K562 (cell line): ENCODE data around the gene MRPL2. TPM values are rescaled to one million over a fixed set of nuclear protein-coding genes. Genes with fewer than 3 reads are reported as not detected.

Source experiments
- MBD2 ChIP-seq: sonication (generic); IDR thresholded peaks from 2 replicates; pipeline ENCODE4 v1.6.1; 2016; ENCODE audit warnings: low read depth, borderline replicate concordance
- MYNN ChIP-seq, 2 experiments: sonication (generic); formaldehyde crosslinking in 1 of 2; IDR thresholded peaks; 2 replicates each; pipeline versions ENCODE4 v1.5.0 to v1.6.1; 2016 to 2020; ENCODE audit warnings: antibody characterized with exemption in 1 of 2, missing genetic modification reagents in 1 of 2
- PHB ChIP-seq: fragments of 250-450 bp; sonication (Bioruptor Pico); IDR thresholded peaks from 2 replicates; pipeline ENCODE4 v1.5.0; 2021
- PHTF2 ChIP-seq: fragments of 250-450 bp; sonication (Bioruptor Pico); IDR thresholded peaks from 2 replicates; pipeline ENCODE4 v1.5.0; 2021; ENCODE audit warnings: mild to moderate bottlenecking
- POLR2H ChIP-seq: IDR thresholded peaks from 2 replicates; pipeline ENCODE4 v1.6.1; 2016; ENCODE audit warnings: missing genetic modification characterization, low read depth, mild to moderate bottlenecking, control low read depth, missing compliant biosample characterization, moderate library complexity
- SMARCC2 ChIP-seq: fragments of 450-650 bp; IDR thresholded peaks from 2 replicates; pipeline ENCODE4 v1.6.1; 2017; ENCODE audit warnings: antibody characterized with exemption, moderate library complexity, mild to moderate bottlenecking, low read depth
- ZNF124 ChIP-seq: sonication (generic); formaldehyde crosslinking; IDR thresholded peaks from 2 replicates; pipeline ENCODE4 v1.8.1; 2022; ENCODE audit warnings: missing genetic modification reagents
- ZNF140 ChIP-seq: fragments of 250-450 bp; sonication (Bioruptor Pico); IDR thresholded peaks from 2 replicates; pipeline ENCODE4 v1.8.0; 2021; ENCODE audit warnings: moderate library complexity, mild to moderate bottlenecking, inconsistent platforms
- polyA plus RNA-seq, 8 experiments: library from polyadenylated mRNA; depleted of rRNA in 4 of 8; stranded (reverse) in 5 of 8; unstranded in 3 of 8; fragments of >200 nt; fragmentation: Nextera tagmentation in 2 of 8; fragmentation: Illumina TruSeq in 1 of 8; extraction: Ambion mirVana in 2 of 8; extraction: Trizol in 1 of 8; gene quantifications; 2 replicates each; pipeline versions ENCODE4 v1.2.1 to v1.2.3, GENCODE V29; 2011 to 2014; ENCODE audit warnings: inconsistent platforms in 1 of 8, missing spikeins in 1 of 8
- total RNA-seq, 7 experiments: library from RNA; depleted of rRNA in 6 of 7; stranded (reverse); fragments of >200 nt in 6 of 7; fragmentation: Illumina TruSeq in 2 of 7; extraction: Trizol in 2 of 7; gene quantifications; 2 replicates each; pipeline versions ENCODE4 v1.2.1 to v1.2.3, GENCODE V29; 2011 to 2021; ENCODE audit warnings: low replicate concordance in 1 of 7
- TF ChIP-seq, protein P1 (sequence below): fragments of 450-650 bp; formaldehyde crosslinking; IDR thresholded peaks from 2 replicates; pipeline ENCODE4 v1.4.0; 2020; ENCODE audit warnings: mild to moderate bottlenecking
- TF ChIP-seq, protein P2 (sequence below): sonication (generic); formaldehyde crosslinking; IDR thresholded peaks from 2 replicates; pipeline ENCODE4 v1.9.0; 2022; ENCODE audit warnings: mild to moderate bottlenecking, missing genetic modification reagents
- TF ChIP-seq, protein P3 (sequence below): fragments of 250-450 bp; sonication (Bioruptor Pico); IDR thresholded peaks from 2 replicates; pipeline ENCODE4 v1.8.0; 2022; ENCODE audit warnings: inconsistent platforms, mild to moderate bottlenecking, moderate library complexity, borderline replicate concordance
- TF ChIP-seq, protein P4 (sequence below): fragments of 450-650 bp; formaldehyde crosslinking; IDR thresholded peaks from 2 replicates; pipeline ENCODE4 v1.4.0; 2020; ENCODE audit warnings: mild to moderate bottlenecking, mixed read lengths

The MRPL2 gene
- total and polyA plus RNA-seq, 9 of the 15 experiments (the other 6 are each of a cell fraction or from before 2014, with no cell fraction given) = 63.1 to 262 (median 121) TPM

DNA sequence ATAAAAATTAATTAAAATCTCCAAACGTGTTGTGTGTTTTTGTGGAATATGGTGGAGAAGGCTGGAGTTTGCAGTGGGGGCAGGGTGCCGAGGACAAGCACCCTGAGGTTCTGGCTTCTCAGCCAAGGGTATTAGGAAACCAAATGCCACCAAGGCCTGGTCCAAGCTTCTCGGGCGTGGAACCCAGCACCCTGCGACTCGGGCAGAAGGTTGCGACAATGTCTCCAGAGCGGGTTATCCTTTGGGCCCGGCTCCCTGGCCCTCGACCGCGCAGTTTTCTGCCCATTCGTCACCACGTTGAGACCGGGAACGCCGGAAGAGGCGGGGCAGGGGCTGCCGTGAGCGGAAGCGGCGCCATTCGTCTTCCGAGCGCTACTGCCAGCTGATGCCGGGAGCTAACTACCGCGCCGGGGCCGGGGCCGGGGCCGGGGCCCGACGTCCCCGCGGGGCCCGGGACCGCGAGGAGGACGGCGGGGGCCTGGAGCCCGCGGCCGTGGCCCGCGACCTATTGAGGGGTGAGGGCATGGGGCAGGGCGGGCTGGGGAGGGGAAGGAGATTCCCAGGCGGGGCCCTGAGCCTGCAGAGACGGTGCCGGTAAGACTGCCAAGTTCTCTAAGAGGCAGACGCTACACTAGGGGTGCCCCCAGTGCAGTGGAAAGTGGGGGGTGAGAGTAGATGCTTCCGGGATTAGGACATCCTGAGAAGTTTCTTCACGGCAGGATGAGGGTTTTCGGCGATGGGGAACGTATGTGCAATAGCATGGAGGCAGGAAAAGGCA is 37.8 kb downstream of the MRPL2 start, which contains the start of gene RRP36 (continued):
- TF ChIP-seq, protein P1, sequence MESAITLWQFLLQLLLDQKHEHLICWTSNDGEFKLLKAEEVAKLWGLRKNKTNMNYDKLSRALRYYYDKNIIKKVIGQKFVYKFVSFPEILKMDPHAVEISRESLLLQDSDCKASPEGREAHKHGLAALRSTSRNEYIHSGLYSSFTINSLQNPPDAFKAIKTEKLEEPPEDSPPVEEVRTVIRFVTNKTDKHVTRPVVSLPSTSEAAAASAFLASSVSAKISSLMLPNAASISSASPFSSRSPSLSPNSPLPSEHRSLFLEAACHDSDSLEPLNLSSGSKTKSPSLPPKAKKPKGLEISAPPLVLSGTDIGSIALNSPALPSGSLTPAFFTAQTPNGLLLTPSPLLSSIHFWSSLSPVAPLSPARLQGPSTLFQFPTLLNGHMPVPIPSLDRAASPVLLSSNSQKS (CRISPR knock-in tag) = 0 out of 2 replicates have a peak, but pooled peaks have one; percentile 15
- TF ChIP-seq MBD2 = peak; percentile 61
- no peak for TF ChIP-seq PHTF2 (CRISPR knock-in tag)
- no peak for TF ChIP-seq ZNF140
- peak; percentile 79 for TF ChIP-seq MYNN (IDR thresholded peaks at IDR 0.05)
- no peak for TF ChIP-seq MYNN (CRISPR knock-in tag; IDR thresholded peaks at IDR 0.05)
- TF ChIP-seq, protein P2, sequence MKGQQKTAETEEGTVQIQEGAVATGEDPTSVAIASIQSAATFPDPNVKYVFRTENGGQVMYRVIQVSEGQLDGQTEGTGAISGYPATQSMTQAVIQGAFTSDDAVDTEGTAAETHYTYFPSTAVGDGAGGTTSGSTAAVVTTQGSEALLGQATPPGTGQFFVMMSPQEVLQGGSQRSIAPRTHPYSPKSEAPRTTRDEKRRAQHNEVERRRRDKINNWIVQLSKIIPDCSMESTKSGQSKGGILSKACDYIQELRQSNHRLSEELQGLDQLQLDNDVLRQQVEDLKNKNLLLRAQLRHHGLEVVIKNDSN = no peak
- TF ChIP-seq, protein P3, sequence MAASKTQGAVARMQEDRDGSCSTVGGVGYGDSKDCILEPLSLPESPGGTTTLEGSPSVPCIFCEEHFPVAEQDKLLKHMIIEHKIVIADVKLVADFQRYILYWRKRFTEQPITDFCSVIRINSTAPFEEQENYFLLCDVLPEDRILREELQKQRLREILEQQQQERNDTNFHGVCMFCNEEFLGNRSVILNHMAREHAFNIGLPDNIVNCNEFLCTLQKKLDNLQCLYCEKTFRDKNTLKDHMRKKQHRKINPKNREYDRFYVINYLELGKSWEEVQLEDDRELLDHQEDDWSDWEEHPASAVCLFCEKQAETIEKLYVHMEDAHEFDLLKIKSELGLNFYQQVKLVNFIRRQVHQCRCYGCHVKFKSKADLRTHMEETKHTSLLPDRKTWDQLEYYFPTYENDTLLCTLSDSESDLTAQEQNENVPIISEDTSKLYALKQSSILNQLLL = no peak
- no peak for TF ChIP-seq PHB (CRISPR knock-in tag)
- peak; percentile 46; the same call in 1 of the 2 replicates for TF ChIP-seq POLR2H
- TF ChIP-seq SMARCC2 = no peak
- TF ChIP-seq, protein P4, sequence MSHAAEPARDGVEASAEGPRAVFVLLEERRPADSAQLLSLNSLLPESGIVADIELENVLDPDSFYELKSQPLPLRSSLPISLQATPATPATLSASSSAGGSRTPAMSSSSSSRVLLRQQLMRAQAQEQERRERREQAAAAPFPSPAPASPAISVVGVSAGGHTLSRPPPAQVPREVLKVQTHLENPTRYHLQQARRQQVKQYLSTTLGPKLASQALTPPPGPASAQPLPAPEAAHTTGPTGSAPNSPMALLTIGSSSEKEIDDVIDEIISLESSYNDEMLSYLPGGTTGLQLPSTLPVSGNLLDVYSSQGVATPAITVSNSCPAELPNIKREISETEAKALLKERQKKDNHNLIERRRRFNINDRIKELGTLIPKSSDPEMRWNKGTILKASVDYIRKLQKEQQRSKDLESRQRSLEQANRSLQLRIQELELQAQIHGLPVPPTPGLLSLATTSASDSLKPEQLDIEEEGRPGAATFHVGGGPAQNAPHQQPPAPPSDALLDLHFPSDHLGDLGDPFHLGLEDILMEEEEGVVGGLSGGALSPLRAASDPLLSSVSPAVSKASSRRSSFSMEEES (CRISPR knock-in tag) = no peak
- no peak for TF ChIP-seq ZNF124 (CRISPR knock-in tag)
